ENCODE results near the gene USP35.

USP35 gene

GRCh38 chr11:78147807-78148206 is 40.9 kb upstream of the USP35 start:
- Histone ChIP-seq H3K9me3 (ENCODE audit: severe bottlenecking) (no peaks in the 10 kb centered on the region), H3K27ac (no peak overlapping the region), H3K4me3 (ENCODE audit: low read depth, low read length) (no peak overlapping the region), H3K36me3 (no peaks in the 10 kb centered on the region; the same call in none of the 2 replicates), H3K27me3 (ENCODE audit: insufficient read depth, low read depth, severe bottlenecking) (no peaks in the 10 kb centered on the region)
- TF ChIP-seq CTCF (IDR thresholded peaks at IDR 0.05; ENCODE audit: low read depth, low read length) = no peak
- no peak for DNase-seq

GRCh38 chr11:78149646-78150045 is 39.1 kb upstream of the USP35 start:
- no peak for DNase-seq
- Histone ChIP-seq H3K9me3 (ENCODE audit: severe bottlenecking) (no peaks in the 10 kb centered on the region), H3K4me3 (ENCODE audit: low read depth, low read length) (no peak overlapping the region), H3K27ac (no peak overlapping the region), H3K27me3 (ENCODE audit: insufficient read depth, low read depth, severe bottlenecking) (no peaks in the 10 kb centered on the region), H3K36me3 (no peaks in the 10 kb centered on the region; the same call in none of the 2 replicates)
- 0 out of 2 replicates have a peak, but pooled peaks have one; percentile 7 for TF ChIP-seq CTCF (IDR thresholded peaks at IDR 0.05; ENCODE audit: low read depth, low read length)

GRCh38 chr11:78150346-78150745 is 38.4 kb upstream of the USP35 start:
- Histone ChIP-seq H3K36me3 (no peaks in the 10 kb centered on the region; the same call in none of the 2 replicates), H3K9me3 (ENCODE audit: severe bottlenecking) (no peaks in the 10 kb centered on the region), H3K27me3 (ENCODE audit: insufficient read depth, low read depth, severe bottlenecking) (no peaks in the 10 kb centered on the region), H3K4me3 (ENCODE audit: low read depth, low read length) (no peak overlapping the region), H3K27ac (no peak overlapping the region)
- no peak for TF ChIP-seq CTCF (IDR thresholded peaks at IDR 0.05; ENCODE audit: low read depth, low read length)
- no peak for DNase-seq

- no peak overlapping the region for H3K4me3 ChIP-seq (ENCODE audit: low read depth, low read length)
- H3K9me3 ChIP-seq (ENCODE audit: severe bottlenecking) = no peaks in the 10 kb centered on the region
- TF ChIP-seq CTCF (IDR thresholded peaks at IDR 0.05; ENCODE audit: low read depth, low read length) = no peak
- no peaks in the 10 kb centered on the region for H3K27me3 ChIP-seq (ENCODE audit: insufficient read depth, low read depth, severe bottlenecking)
- no peaks in the 10 kb centered on the region; the same call in none of the 2 replicates for H3K36me3 ChIP-seq
- no peak overlapping the region for H3K27ac ChIP-seq
- no peak for DNase-seq
Measured at GRCh38 chr11:78150754-78151153, 38.0 kb upstream of the USP35 start.

GRCh38 chr11:78151804-78152203 is 36.9 kb upstream of the USP35 start:
- Histone ChIP-seq H3K27me3 (ENCODE audit: insufficient read depth, low read depth, severe bottlenecking) (no peaks in the 10 kb centered on the region), H3K36me3 (no peaks in the 10 kb centered on the region; the same call in none of the 2 replicates), H3K4me3 (ENCODE audit: low read depth, low read length) (no peak overlapping the region), H3K27ac (no peak overlapping the region), H3K9me3 (ENCODE audit: severe bottlenecking) (no peaks in the 10 kb centered on the region)
- no peak for TF ChIP-seq CTCF (IDR thresholded peaks at IDR 0.05; ENCODE audit: low read depth, low read length)
- no peak for DNase-seq

GRCh38 chr11:78156127-78156844 is 32.4 kb upstream of the USP35 start:
- H3K4me3 ChIP-seq (ENCODE audit: low read depth, low read length) = no peak overlapping the region
- H3K27me3 ChIP-seq (ENCODE audit: insufficient read depth, low read depth, severe bottlenecking) = no peaks in the 10 kb centered on the region
- no peak overlapping the region for H3K27ac ChIP-seq
- H3K9me3 ChIP-seq (ENCODE audit: severe bottlenecking) = no peaks in the 10 kb centered on the region
- no peak for TF ChIP-seq CTCF (IDR thresholded peaks at IDR 0.05; ENCODE audit: low read depth, low read length)
- no peak for DNase-seq
- H3K36me3 ChIP-seq = no peaks in the 10 kb centered on the region
